ENCODE measurements around the gene FLOT2. TPM values are rescaled to one million over a fixed set of nuclear protein-coding genes. Genes with fewer than 3 reads are reported as not detected.
A peak's percentile ranks its signal among the peaks of the same experiment; 100 is the strongest.
"Not testable (repeated sequence)": the region's sequence is repeated elsewhere in the genome, so short reads cannot be mapped to it uniquely, and the experiment has no call there.

FLOT2 gene
- total RNA-seq, 1 experiment from 2014 or later: 76.9 TPM

DNA sequence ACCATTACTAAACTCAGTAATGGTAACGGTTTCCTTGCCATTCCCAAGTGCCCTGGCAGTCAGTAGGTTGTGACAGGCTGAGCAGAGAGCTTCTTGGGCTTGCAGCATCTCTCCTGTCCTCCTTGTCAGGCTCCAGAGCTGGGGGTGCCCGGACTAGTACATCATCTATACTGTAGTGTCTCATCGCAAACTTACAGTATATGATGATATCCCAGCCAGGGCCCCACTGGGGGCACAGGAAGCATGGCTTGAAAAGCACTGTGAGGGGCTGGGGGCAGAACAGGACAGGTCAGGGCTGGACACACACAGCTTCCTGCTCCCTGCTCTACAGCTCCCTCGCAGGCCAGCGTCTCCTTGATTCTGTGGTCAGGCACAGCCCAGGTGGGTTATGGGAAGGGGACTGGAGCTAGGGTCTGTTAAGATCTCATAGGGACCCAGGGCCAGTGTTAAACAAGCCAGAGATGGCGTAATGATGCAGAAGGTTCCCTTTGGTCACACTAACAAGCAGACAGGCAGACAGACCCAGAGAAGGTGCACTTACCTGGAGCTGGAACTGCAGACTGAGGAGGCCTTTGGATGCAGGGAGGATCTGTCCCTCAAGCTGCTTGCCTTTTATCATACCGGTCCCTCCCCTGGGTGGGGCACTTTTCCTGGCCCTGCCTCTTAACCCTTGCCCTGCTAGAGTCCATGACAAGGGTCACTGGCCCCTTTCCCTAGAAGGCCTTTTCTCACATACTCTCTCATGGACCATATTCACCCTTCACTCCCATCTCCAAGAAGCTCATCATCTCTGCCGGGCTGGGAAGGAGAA is 35.9 kb downstream of the FLOT2 start:
- no peak overlapping the region for H3K4me3 ChIP-seq (ENCODE audit: insufficient read depth, low read depth, low read length)
- H3K36me3 ChIP-seq (replicated peaks; ENCODE audit: control insufficient read depth, insufficient read depth, low read length): peaks cover 15% of the 10 kb centered on the region
- DNase-seq: peak; percentile 56
- no peaks in the 10 kb centered on the region for H3K27me3 ChIP-seq (ENCODE audit: control insufficient read depth, insufficient read depth, low read length)

DNA sequence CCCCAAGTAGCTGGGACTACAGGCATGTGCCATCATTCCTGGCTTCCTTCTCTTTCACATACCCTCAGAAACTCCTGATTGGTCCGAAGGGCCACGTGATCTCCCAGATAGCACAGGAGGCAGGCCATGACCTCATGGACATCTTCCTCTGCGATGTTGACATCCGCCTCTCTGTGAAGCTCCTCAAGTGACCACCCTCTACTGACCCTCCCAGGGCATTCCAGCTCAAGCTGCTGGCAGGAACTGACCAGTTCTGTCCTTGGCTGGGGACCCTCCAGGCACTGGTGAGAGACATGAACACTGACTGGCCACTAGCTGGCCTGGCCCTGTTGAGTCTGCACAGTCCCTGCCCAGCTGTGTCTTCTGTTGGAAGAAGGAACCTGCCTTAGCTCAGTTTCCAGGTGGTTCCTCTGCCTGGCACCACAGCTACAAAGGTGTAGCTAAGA is 37.1 kb downstream of the FLOT2 start:
- H3K36me3 ChIP-seq (replicated peaks; ENCODE audit: control insufficient read depth, insufficient read depth, low read length): peaks cover 18% of the 10 kb centered on the region
- no peak for DNase-seq
- H3K4me3 ChIP-seq (ENCODE audit: insufficient read depth, low read depth, low read length): no peak overlapping the region
- H3K27me3 ChIP-seq (ENCODE audit: control insufficient read depth, insufficient read depth, low read length): no peaks in the 10 kb centered on the region

DNA sequence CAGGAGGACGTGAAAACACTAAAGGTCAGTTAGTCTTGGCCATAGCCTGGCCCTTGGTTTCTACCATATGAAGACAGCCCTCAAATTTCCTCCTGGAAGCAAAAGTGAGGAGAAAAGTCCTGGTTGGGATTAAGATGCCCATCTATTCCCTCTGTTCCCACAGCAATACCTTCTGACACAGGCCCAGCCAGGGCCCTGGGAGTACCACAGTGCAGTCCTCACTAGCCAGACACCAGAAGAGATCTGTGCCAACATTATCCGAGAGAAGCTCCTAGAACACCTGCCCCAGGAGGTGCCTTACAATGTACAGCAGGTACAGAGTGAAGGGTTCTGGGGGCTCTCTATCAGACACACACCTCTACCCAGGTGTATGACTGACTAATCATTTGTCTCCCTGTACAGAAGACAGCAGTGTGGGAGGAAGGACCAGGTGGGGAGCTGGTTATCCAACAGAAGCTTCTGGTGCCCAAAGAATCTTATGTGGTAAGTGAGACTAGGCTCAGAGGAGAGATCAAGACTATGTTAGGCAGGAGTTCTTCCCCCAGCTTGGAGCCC is 38.7 kb downstream of the FLOT2 start:
- no peak for DNase-seq
- H3K4me3 ChIP-seq (ENCODE audit: insufficient read depth, low read depth, low read length): no peak overlapping the region
- no peaks in the 10 kb centered on the region for H3K27me3 ChIP-seq (ENCODE audit: control insufficient read depth, insufficient read depth, low read length)
- peaks cover 18% of the 10 kb centered on the region for H3K36me3 ChIP-seq (replicated peaks; ENCODE audit: control insufficient read depth, insufficient read depth, low read length)

DNA sequence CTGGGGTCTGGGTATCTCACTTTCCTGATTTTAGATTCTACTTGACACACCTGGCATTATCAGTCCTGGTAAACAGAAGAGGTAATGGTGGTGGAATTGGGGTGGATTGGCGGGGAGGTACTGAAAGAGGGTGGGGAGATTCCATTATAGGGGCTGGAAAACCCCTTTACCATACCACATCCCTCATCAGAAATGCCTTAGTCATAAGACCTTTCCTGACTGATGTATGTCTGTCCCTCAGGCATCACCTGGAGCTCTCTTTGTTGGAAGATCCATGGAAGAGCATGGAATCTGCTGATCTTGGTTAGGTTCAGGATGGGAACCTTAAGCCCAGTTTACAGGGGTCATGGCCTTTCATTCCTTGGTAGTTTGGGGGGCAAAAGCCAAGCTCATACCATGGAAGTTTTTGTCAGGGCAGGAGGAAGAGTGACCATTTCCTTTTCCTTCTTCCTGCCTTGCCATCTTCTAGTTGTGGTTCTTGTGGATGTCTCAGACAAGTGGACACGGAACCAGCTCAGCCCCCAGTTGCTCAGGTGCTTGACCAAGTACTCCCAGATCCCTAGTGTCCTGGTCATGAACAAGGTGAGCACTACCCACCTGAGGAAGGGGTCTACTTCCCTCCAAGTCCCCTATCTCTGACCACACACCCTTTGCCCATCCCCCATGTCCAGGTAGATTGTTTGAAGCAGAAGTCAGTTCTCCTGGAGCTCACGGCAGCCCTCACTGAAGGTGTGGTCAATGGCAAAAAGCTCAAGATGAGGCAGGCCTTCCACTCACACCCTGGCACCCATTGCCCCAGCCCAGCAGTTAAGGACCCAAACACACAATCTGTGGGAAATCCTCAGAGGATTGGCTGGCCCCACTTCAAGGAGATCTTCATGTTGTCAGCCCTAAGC is 39.4 kb downstream of the FLOT2 start:
- H3K4me3 ChIP-seq (ENCODE audit: insufficient read depth, low read depth, low read length): no peak overlapping the region
- peaks cover 18% of the 10 kb centered on the region for H3K36me3 ChIP-seq (replicated peaks; ENCODE audit: control insufficient read depth, insufficient read depth, low read length)
- DNase-seq: no peak
- no peaks in the 10 kb centered on the region for H3K27me3 ChIP-seq (ENCODE audit: control insufficient read depth, insufficient read depth, low read length)

DNA sequence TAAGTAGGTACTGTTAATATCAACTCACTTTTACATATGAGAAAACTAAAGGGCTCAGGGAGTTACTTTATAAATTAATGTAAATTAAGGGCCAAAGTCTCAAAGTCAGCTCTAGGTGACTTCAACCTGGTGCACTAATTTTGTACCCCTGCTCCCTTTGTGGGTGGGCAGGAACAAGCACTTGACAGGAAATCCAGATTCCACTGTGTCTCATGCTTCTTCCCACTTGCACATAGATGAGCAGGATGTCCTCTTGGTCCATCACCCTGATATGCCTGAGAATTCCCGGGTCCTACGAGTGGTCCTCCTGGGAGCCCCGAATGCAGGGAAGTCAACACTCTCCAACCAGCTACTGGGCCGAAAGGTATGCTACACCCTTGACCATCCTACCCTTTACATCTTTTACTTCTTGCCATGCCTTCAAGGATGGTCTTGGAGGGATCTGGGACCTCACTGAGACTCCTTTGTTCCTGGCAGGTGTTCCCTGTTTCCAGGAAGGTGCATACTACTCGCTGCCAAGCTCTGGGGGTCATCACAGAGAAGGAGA is 41.4 kb downstream of the FLOT2 start:
- Histone ChIP-seq H3K4me3 (ENCODE audit: insufficient read depth, low read depth, low read length) (no peak overlapping the region), H3K36me3 (replicated peaks; ENCODE audit: control insufficient read depth, insufficient read depth, low read length) (peaks cover 18% of the 10 kb centered on the region), H3K27me3 (ENCODE audit: control insufficient read depth, insufficient read depth, low read length) (no peaks in the 10 kb centered on the region)
- no peak for DNase-seq

DNA sequence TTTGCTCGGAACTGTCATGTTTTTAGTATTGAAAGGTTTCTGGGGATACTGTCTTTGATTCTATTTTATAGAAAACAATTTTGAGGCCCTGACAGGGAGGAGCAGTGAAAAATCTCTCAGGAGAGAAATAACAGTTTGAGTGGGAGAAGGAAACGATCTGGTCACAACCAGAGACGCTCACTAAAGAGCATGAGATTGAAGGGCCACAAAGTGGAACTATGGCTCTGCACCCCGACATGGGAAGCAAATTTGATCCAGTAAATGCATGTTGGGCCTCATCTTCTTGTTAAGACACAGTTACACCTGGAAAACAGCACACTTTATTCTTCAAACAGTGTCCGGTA is 42.2 kb downstream of the FLOT2 start:
- peak overlapping the region; percentile 64 for H3K4me3 ChIP-seq (ENCODE audit: insufficient read depth, low read depth, low read length)
- H3K36me3 ChIP-seq (replicated peaks; ENCODE audit: control insufficient read depth, insufficient read depth, low read length): peaks cover 17% of the 10 kb centered on the region
- H3K27me3 ChIP-seq (ENCODE audit: control insufficient read depth, insufficient read depth, low read length): no peaks in the 10 kb centered on the region
- DNase-seq: no peak

DNA sequence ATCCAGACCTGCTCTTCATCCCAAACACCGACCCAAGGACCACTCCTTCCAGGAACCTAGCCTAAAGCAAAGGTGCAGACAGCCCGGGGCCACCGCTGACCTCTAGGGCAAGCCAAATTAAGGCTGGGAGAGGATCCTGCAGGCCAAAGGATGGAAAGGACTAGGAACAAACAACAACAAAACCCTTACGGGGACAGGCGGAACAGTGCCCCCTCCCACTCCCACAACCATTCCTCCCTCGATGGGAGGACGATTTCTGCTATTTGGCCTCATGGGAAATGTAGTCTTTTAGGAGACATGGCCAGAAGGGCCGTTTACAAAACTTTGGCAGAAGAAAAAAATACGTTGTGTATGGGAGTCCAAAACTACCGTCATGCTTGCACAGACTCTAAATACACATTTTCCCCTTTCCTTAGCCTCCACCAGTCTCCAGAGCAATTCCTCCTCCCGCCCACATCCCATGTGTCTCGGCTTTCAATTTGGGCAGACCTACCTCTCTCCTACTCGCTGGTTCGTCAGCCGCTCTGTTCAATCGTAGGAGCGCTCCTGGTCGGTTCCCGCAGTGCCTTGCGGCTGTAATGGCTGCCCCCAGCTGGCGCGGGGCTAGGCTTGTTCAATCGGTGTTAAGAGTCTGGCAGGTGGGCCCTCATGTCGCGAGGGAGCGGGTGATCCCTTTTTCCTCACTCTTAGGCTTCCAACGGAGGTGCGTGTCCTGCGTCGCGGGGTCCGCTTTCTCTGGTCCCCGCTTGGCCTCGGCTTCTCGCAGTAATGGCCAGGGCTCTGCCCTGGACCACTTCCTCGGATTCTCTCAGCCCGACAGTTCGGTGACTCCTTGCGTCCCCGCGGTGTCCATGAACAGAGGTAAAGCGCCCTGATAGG is 42.8 kb downstream of the FLOT2 start, which contains the start of gene ERAL1:
Gene ERAL1 (plus strand): TSS at position 560 of the 879 bp plus-strand sequence. CDS start 19 bp downstream, at position 579.
- peak; percentile 93 for DNase-seq
- Histone ChIP-seq H3K4me3 (ENCODE audit: insufficient read depth, low read depth, low read length) (peak within 1 kb of the TSS; percentile 64), H3K27me3 (ENCODE audit: control insufficient read depth, insufficient read depth, low read length) (no peaks in the 10 kb centered on the region), H3K36me3 (replicated peaks; ENCODE audit: control insufficient read depth, insufficient read depth, low read length) (peaks cover 17% of the 10 kb centered on the region)

DNA sequence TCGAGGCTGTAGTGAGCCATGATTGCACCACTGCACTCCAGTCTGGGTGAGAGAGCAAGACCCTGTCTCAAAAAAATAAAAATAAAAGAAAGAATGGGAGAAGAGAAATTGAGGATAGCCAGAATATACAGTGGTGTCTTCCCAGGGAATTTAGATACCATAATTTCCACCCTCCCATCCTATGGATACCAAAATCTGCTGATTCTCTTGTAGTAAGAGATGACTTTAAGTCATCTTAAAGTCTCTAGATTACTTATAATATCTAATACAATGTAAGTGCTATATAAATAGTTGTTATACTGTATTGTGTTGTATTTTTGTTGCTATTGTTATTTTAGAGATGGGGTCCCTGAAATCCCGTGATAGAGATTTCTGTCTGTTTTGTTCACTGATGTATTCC is 44.2 kb downstream of the FLOT2 start:
- DNase-seq: no peak
- H3K4me3 ChIP-seq (ENCODE audit: insufficient read depth, low read depth, low read length): no peak overlapping the region
- peaks cover 10% of the 10 kb centered on the region for H3K36me3 ChIP-seq (replicated peaks; ENCODE audit: control insufficient read depth, insufficient read depth, low read length)
- no peaks in the 10 kb centered on the region for H3K27me3 ChIP-seq (ENCODE audit: control insufficient read depth, insufficient read depth, low read length)

DNA sequence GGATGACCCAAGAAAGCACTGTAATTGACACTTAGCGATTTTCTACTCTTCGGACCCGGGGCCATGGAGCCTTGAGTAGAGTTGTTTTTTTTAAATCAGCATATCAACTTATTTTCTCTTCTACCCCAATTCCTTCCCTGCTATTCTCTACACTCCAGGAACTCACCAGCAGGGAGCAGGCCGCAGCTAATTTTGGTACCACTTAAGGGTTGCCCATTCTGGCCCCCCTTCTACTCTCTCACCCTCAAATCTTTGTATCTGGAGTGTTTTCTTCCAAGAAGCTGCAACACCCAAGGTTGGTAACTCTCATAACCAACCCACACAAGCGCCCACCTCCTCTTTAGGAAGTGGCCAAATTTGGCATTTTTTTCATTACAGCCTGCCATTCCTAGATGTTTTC is 48.3 kb downstream of the FLOT2 start:
- H3K36me3 ChIP-seq (replicated peaks; ENCODE audit: control insufficient read depth, insufficient read depth, low read length): no peaks in the 10 kb centered on the region
- no peak overlapping the region for H3K4me3 ChIP-seq (ENCODE audit: insufficient read depth, low read depth, low read length)
- DNase-seq: peak; percentile 69
- no peaks in the 10 kb centered on the region for H3K27me3 ChIP-seq (ENCODE audit: control insufficient read depth, insufficient read depth, low read length)

DNA sequence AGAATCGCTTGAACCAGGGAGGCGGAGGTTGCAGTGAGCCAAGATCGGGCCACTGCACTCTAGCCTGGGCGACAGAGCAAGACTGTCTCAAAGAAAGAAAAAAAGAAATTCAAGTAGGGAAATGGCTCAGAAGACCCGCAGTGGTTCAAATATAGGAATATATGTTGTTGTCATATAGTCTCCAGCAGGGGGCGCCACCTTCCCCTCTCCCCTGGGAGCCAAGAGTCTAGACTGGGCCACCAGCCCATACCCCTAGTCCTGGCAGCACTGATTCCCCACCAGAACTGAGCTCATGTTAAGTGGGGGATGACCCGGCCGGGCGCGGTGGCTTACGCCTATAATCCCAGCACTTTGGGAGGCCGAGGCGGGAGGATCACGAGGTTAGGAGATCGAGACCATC is 48.9 kb downstream of the FLOT2 start:
- H3K4me3 ChIP-seq (ENCODE audit: insufficient read depth, low read depth, low read length); H3K27me3 ChIP-seq (ENCODE audit: control insufficient read depth, insufficient read depth, low read length); H3K36me3 ChIP-seq (replicated peaks; ENCODE audit: control insufficient read depth, insufficient read depth, low read length): not testable (repeated sequence)
- peak; percentile 88 for DNase-seq

DNA sequence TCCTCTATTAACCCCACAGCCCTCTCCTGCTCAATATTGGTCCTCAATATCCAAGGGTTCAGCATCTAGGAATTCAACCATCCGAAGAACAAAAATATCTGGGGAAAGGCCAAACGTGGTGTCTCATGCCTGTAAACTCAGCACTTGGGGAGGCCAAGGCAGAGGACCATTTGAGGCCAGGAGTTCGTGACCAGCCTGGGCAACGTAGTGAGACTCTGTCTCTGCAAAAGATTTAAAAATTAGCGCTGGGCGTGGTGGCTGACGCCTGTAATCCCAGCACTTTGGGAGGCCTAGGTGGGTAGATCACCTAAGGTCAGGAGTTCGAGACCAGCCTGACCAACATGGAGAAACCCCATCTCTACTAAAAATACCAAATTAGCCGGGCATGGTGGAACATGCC is 50.8 kb downstream of the FLOT2 start:
- H3K36me3 ChIP-seq (replicated peaks; ENCODE audit: control insufficient read depth, insufficient read depth, low read length); H3K4me3 ChIP-seq (ENCODE audit: insufficient read depth, low read depth, low read length); H3K27me3 ChIP-seq (ENCODE audit: control insufficient read depth, insufficient read depth, low read length); DNase-seq: not testable (repeated sequence)

DNA sequence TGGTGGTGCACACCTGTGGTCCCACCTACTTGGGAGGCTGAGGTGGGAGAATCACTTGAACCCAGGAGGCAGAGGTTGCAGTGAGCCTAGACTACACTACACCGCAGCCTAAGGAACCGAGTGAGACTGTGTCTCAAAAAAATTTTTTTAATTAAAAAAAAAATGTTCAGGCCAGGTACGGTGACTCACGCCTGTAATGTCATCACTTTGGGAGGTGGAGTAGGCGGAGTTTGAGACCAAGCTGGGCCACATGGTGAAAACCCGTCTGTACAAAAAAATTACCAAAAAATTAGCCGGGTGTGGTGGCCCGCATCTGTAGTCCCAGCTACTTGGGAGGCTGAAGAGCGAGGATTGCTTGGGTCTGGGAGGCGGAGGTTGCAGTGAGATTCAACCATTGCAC is 51.3 kb downstream of the FLOT2 start:
- no peaks in the 10 kb centered on the region for H3K36me3 ChIP-seq (replicated peaks; ENCODE audit: control insufficient read depth, insufficient read depth, low read length)
- no peak overlapping the region for H3K4me3 ChIP-seq (ENCODE audit: insufficient read depth, low read depth, low read length)
- no peaks in the 10 kb centered on the region for H3K27me3 ChIP-seq (ENCODE audit: control insufficient read depth, insufficient read depth, low read length)
- no peak for DNase-seq

DNA sequence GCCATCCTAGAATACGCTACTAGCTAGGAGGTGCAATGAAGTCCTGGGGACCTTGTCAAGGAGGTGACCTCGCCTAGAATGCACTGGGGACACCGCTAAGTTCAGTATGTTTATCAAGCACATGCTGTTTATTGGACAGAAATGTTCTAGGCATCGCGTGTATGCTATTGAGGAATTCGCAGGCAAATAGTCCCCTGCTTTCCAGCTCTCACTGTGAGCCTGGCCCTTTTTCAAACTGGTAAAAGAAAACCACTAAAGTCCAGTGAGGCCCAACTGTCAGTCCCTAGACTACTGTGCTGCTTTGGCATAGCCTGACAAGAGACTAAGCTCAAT is 53.8 kb downstream of the FLOT2 start:
- Histone ChIP-seq H3K4me3 (ENCODE audit: insufficient read depth, low read depth, low read length) (no peak overlapping the region), H3K27me3 (ENCODE audit: control insufficient read depth, insufficient read depth, low read length) (no peaks in the 10 kb centered on the region), H3K36me3 (replicated peaks; ENCODE audit: control insufficient read depth, insufficient read depth, low read length) (no peaks in the 10 kb centered on the region)
- no peak for DNase-seq
